Smooth muscle cell (in vitro differentiated cells): Measurements from ENCODE around the gene FGB. TPM values are rescaled to one million over a fixed set of nuclear protein-coding genes. Genes with fewer than 3 reads are reported as not detected.

Source experiments
- DNase-seq: peaks from one replicate; lab custom pipeline; 2025; ENCODE audit not compliant: unreplicated experiment; lab: John Stamatoyannopoulos, UW
- H2AFZ ChIP-seq: fragments of 200-600 bp; sonication (generic); 2 replicates; pipeline ENCODE4 v1.6.0; 2016; ENCODE audit warnings: antibody characterized with exemption, low read depth, mild to moderate bottlenecking
- H3F3A ChIP-seq: fragments of 200-600 bp; sonication (generic); 2 replicates; pipeline ENCODE4 v1.6.0; 2017; ENCODE audit warnings: antibody characterized with exemption, low read depth
- H3K27ac ChIP-seq: fragments of 200-600 bp; sonication (generic); 2 replicates; pipeline ENCODE4 v1.5.1; 2016; ENCODE audit warnings: low read depth, mild to moderate bottlenecking
- H3K27me3 ChIP-seq: fragments of 200-600 bp; sonication (generic); 2 replicates; pipeline ENCODE4 v1.6.1; 2016; ENCODE audit warnings: low read depth, mild to moderate bottlenecking
- H3K36me3 ChIP-seq: fragments of 200-600 bp; sonication (generic); 2 replicates; pipeline ENCODE4 v1.5.1; 2016; ENCODE audit warnings: low read depth
- H3K4me1 ChIP-seq: fragments of 200-600 bp; sonication (generic); 2 replicates; pipeline ENCODE4 v1.5.1; 2016; ENCODE audit warnings: low read depth
- H3K4me2 ChIP-seq: fragments of 200-600 bp; sonication (generic); 2 replicates; pipeline ENCODE4 v1.6.0; 2016; ENCODE audit warnings: mild to moderate bottlenecking
- H3K4me3 ChIP-seq: fragments of 200-600 bp; sonication (generic); 2 replicates; pipeline ENCODE4 v1.5.1; 2016; ENCODE audit warnings: mild to moderate bottlenecking
- H3K79me2 ChIP-seq: fragments of 200-600 bp; sonication (generic); 2 replicates; pipeline ENCODE4 v1.6.0; 2016; ENCODE audit warnings: low read depth, mild to moderate bottlenecking
- H3K9ac ChIP-seq: fragments of 200-600 bp; sonication (generic); 2 replicates; pipeline ENCODE4 v1.6.0; 2016; ENCODE audit warnings: low read depth
- H3K9me3 ChIP-seq: fragments of 200-600 bp; sonication (generic); replicated peaks from 2 replicates; pipeline ENCODE4 v1.5.1; 2016; ENCODE audit warnings: low read depth
- H4K20me1 ChIP-seq: fragments of 200-600 bp; sonication (generic); 2 replicates; pipeline ENCODE4 v1.6.0; 2016; ENCODE audit warnings: low read depth
- CTCF ChIP-seq: fragments of 200-600 bp; sonication (generic); IDR thresholded peaks from 2 replicates; pipeline ENCODE4 v1.5.1; 2017; ENCODE audit warnings: borderline replicate concordance, mild to moderate bottlenecking, antibody characterized with exemption; ENCODE audit not compliant: insufficient read depth, poor library complexity, severe bottlenecking
- WGBS: methylation state at CpG from one replicate; pipeline ENCODE4 v1.1.7; 2016; ENCODE audit warnings: low lambda C conversion rate; 5-methylcytosine and 5-hydroxymethylcytosine counted together
- polyA plus RNA-seq: library from polyadenylated mRNA; unstranded; fragments of >200 nt; fragmentation: Nextera tagmentation; extraction: Ambion mirVana; gene quantifications from 2 replicates; pipeline ENCODE4 v1.2.1, GENCODE V29; 2016
- total RNA-seq: library from RNA; depleted of rRNA; stranded (reverse); fragments of >200 nt; gene quantifications from 2 replicates; pipeline ENCODE4 v1.2.3, GENCODE V29; 2014

Gene FGB
- total and polyA plus RNA-seq, 2 experiments from 2014 or later, result 1.1 TPM; not detected in 1

- Histone ChIP-seq H3K36me3 (peaks cover 7% of the 10 kb centered on the region), H4K20me1 (peaks cover 11% of the 10 kb centered on the region), H3K27ac (no peak overlapping the region), H3K9me3 (no peaks in the 10 kb centered on the region), H3F3A (no peaks in the 10 kb centered on the region), H3K27me3 (no peaks in the 10 kb centered on the region), H3K4me1 (peaks cover 9% of the 10 kb centered on the region), H3K4me3 (no peak overlapping the region), H3K79me2 (peaks cover 28% of the 10 kb centered on the region), H3K4me2 (no peak overlapping the region), H2AFZ (peak overlapping the region; percentile 61), H3K9ac (no peak overlapping the region)
- peak; percentile 83 for TF ChIP-seq CTCF
- DNase-seq, result peak; percentile 3
- WGBS, result 34% methylated on average over 6 of the region's 6 CpGs
Observed at GRCh38 chr4:154551872-154552686, 10.7 kb upstream of the FGB start.

GRCh38 chr4:154559141-154559493 is 3.7 kb upstream of the FGB start:
- H3K4me1 ChIP-seq, result no peaks in the 10 kb centered on the region
- H4K20me1 ChIP-seq, result no peaks in the 10 kb centered on the region
- no peaks in the 10 kb centered on the region for H3F3A ChIP-seq
- H3K36me3 ChIP-seq, result no peaks in the 10 kb centered on the region
- WGBS, result 65% methylated on average over 1 of the region's 1 CpG
- H3K9me3 ChIP-seq, result no peaks in the 10 kb centered on the region
- no peaks in the 10 kb centered on the region for H3K27me3 ChIP-seq
- no peak overlapping the region for H2AFZ ChIP-seq
- no peaks in the 10 kb centered on the region for H3K79me2 ChIP-seq
- no peak overlapping the region for H3K4me2 ChIP-seq
- no peak overlapping the region for H3K27ac ChIP-seq
- no peak overlapping the region for H3K9ac ChIP-seq
- no peak for DNase-seq
- no peak overlapping the region for H3K4me3 ChIP-seq
- no peak for TF ChIP-seq CTCF

GRCh38 chr4:154559494-154560418 is 3.1 kb upstream of the FGB start:
- Histone ChIP-seq H3K36me3 (no peaks in the 10 kb centered on the region), H2AFZ (no peak overlapping the region), H3K4me2 (no peak overlapping the region), H3K4me3 (no peak overlapping the region), H4K20me1 (no peaks in the 10 kb centered on the region), H3F3A (no peaks in the 10 kb centered on the region), H3K4me1 (no peaks in the 10 kb centered on the region), H3K9ac (no peak overlapping the region), H3K27me3 (no peaks in the 10 kb centered on the region), H3K79me2 (no peaks in the 10 kb centered on the region), H3K9me3 (no peaks in the 10 kb centered on the region), H3K27ac (no peak overlapping the region)
- peak; percentile 67 for TF ChIP-seq CTCF
- DNase-seq, result no peak
- 65% methylated on average over 9 of the region's 9 CpGs for WGBS
